Heart left ventricle (tissue), 13 donors: ENCODE data around the gene SAP30BP.

Experiments
- CTCF ChIP-seq, 12 donors: fragments of 200-600 bp; sonication (generic) in 4 of 12; IDR thresholded peaks; one replicate each; pipeline versions ENCODE4 v1.5.0 to v1.8.0; 2018 to 2022; ENCODE audit warnings: antibody characterized with exemption in 12 of 12, mild to moderate bottlenecking in 5 of 12
- POLR2A ChIP-seq, 2 donors: fragments of 450-650 bp; IDR thresholded peaks; one replicate each; pipeline ENCODE4 v1.6.1; 2017; ENCODE audit warnings: antibody characterized with exemption in 2 of 2, mild to moderate bottlenecking in 2 of 2, moderate library complexity in 2 of 2
- donor health status: ischemic (EF 13 %, LVEDD 7.1; RV severe dilation, severe dysfunction).
- donor health status: DM: no; HTN: yes; CAD: no.
- donor health status: DM: no; HTN: no; CAD: no.
- donor health status: ischemic (EF 25% LVEDD 6.9; RV normal size, moderate dysfunction).
- donor health status: ischemic (EF 25% LVEDD 5.7; RV mildly dilated, moderate dysfunction).
- donor health status: ischemic (EF 35%, LVEDD 5.7; RV mildly dilated, moderate dysfunction).
- donor health status: nonischemic (EF 11% LVEDD 7.7; RV severe dilation, severe dysfunction).
- donor health status: DM: yes; HTN: yes; CAD: no.
- donor health status: PGD.
- donor health status: ischemic (EF 29% LVEDD 5.4; RV normal size, mild dysfunction).
- donor health status: nonischemic (EF 23%, LVEDD 6.1; RV moderate dilation, normal function).

GRCh38 chr17:75654176-75654575, 13.0 kb upstream of the SAP30BP start:
- TF ChIP-seq POLR2A (IDR thresholded peaks at IDR 0.05) = no peak
- TF ChIP-seq CTCF (IDR thresholded peaks at IDR 0.05) = peak in 6 of 12 donors; percentile 10 to 35 (median 14)
